T-cell (primary cell): Measurements from ENCODE around the gene CEP89. TPM values are rescaled to one million over a fixed set of nuclear protein-coding genes. Genes with fewer than 3 reads are reported as not detected.
"Not testable (repeated sequence)": the region's sequence is repeated elsewhere in the genome, so short reads cannot be mapped to it uniquely, and the experiment has no call there.

ENCODE experiments used
- ATAC-seq, 4 experiments: fragments of 200-7000 bp in 3 of 4; fragments of 150-1000 bp in 1 of 4; cut with Tn5 transposase; replicated peaks in 1 of 4; 1 replicate in 3 of 4; 2 replicates in 1 of 4; pipeline ENCODE4 v1.10.0; 2021; ENCODE audit warnings: moderate library complexity in 3 of 4, mild to moderate bottlenecking in 2 of 4, moderate number of reproducible peaks in 1 of 4
- CTCF ChIA-PET, 2 donors: fragments of 300-600 bp; sonication (Branson Sonifier 250); formaldehyde crosslinking; loops; one replicate each; lab custom pipeline; 2022; ENCODE audit warnings: antibody characterized with exemption in 2 of 2; lab: Charles Lee
- POLR2A ChIA-PET, 2 donors: fragments of 300-600 bp; sonication (Branson Sonifier 250); formaldehyde crosslinking; loops; one replicate each; lab custom pipeline; 2022; ENCODE audit warnings: antibody characterized with exemption in 2 of 2; lab: Charles Lee
- DNase-seq, 35 experiments: peaks; one replicate each; pipeline versions ENCODE4 v3.0.0 to v3.0.0-alpha.2; 2013 to 2023
- H3K27ac ChIP-seq: one replicate; pipeline ENCODE4 v1.5.1; 2013; ENCODE audit warnings: low read length
- H3K27me3 ChIP-seq, 2 experiments: replicated peaks in 1 of 2; 1 replicate in 1 of 2; 2 replicates in 1 of 2; pipeline versions ENCODE4 v1.6.1 to v1.7.0; 2013; ENCODE audit warnings: low read length in 1 of 2, mixed read lengths in 1 of 2; ENCODE audit not compliant: control insufficient read depth in 2 of 2, insufficient read depth in 2 of 2; ENCODE audit errors: extremely low read depth in 1 of 2
- H3K36me3 ChIP-seq, 2 donors: 1 replicate in 1 of 2; 2 replicates in 1 of 2; pipeline versions ENCODE4 v1.6.1 to v1.7.0; 2013; ENCODE audit warnings: low read length in 1 of 2; ENCODE audit not compliant: control insufficient read depth in 2 of 2, insufficient read depth in 1 of 2; ENCODE audit errors: extremely low read depth in 1 of 2
- H3K4me1 ChIP-seq, 2 experiments: 1 replicate in 1 of 2; 2 replicates in 1 of 2; pipeline versions ENCODE4 v1.6.1 to v1.7.0; 2013; ENCODE audit warnings: low read length in 2 of 2, mixed read lengths in 1 of 2; ENCODE audit not compliant: insufficient read depth in 2 of 2, control insufficient read depth in 1 of 2; ENCODE audit errors: extremely low read depth in 1 of 2
- H3K4me3 ChIP-seq, 2 donors: 1 replicate in 1 of 2; 2 replicates in 1 of 2; pipeline versions ENCODE4 v1.5.1 to v1.7.0; 2013; ENCODE audit warnings: mild to moderate bottlenecking in 2 of 2, low read length in 1 of 2, moderate library complexity in 1 of 2; ENCODE audit not compliant: control insufficient read depth in 1 of 2; ENCODE audit errors: extremely low read depth in 1 of 2
- H3K9me3 ChIP-seq: 2 replicates; pipeline ENCODE4 v1.7.0; 2013
- H3K27ac Mint-ChIP-seq, 2 donors: one replicate each; pipeline ENCODE4 v1.8.0; 2020 to 2021; ENCODE audit warnings: mild to moderate bottlenecking in 2 of 2, mixed read lengths in 2 of 2
- H3K27me3 Mint-ChIP-seq, 2 donors: one replicate each; pipeline ENCODE4 v1.8.0; 2021 to 2022; ENCODE audit warnings: mixed read lengths in 2 of 2
- H3K36me3 Mint-ChIP-seq: one replicate; pipeline ENCODE4 v1.8.0; 2021; ENCODE audit warnings: mixed read lengths
- H3K4me1 Mint-ChIP-seq, 3 donors: one replicate each; pipeline ENCODE4 v1.8.0; 2020 to 2022; ENCODE audit warnings: mixed read lengths in 3 of 3, mild to moderate bottlenecking in 1 of 3
- H3K4me3 Mint-ChIP-seq, 3 donors: one replicate each; pipeline ENCODE4 v1.8.0; 2020 to 2022; ENCODE audit warnings: mild to moderate bottlenecking in 3 of 3, mixed read lengths in 3 of 3, moderate library complexity in 3 of 3
- H3K9me3 Mint-ChIP-seq, 3 donors: one replicate each; pipeline ENCODE4 v1.8.0; 2020 to 2022; ENCODE audit warnings: mixed read lengths in 3 of 3
- WGBS: methylation state at CpG from one replicate; pipeline ENCODE4 v1.1.5; 2013; ENCODE audit warnings: missing lambda C conversion rate; ENCODE audit not compliant: insufficient coverage; 5-methylcytosine and 5-hydroxymethylcytosine counted together
- total RNA-seq, 35 experiments: library from RNA in 6 of 35; stranded (reverse) in 6 of 35; fragments of 120-200 nt in 1 of 35; gene quantifications; one replicate each; pipeline versions ENCODE4 v1.2.1 to v1.2.4 and lab custom pipeline; 2013 to 2026

The CEP89 gene
- total RNA-seq, 5 donors from 2014 or later (not counting 1 experiment from before 2014, with no cell fraction given): 8.1 to 19.9 (median 16.6) TPM

GRCh38 chr19:32887572-32888215, 84.1 kb downstream of the CEP89 start:
- no peaks in the 10 kb centered on the region for H3K27me3 Mint-ChIP-seq

GRCh38 chr19:32886241-32886640, 85.5 kb downstream of the CEP89 start:
- CTCF ChIA-PET: no interaction called here
- no peak for DNase-seq
- Mint-ChIP-seq H3K36me3 (peaks cover 30% of the 10 kb centered on the region), H3K27ac (no peak overlapping the region), H3K4me1 (no peaks in the 10 kb centered on the region), H3K9me3 (peaks cover under 1 to 1% (median under 1%) of the 10 kb centered on the region in 3 donors), H3K27me3 (no peaks in the 10 kb centered on the region), H3K4me3 (no peak overlapping the region)
- H3K4me3 ChIP-seq: no peak overlapping the region
- H3K4me1 ChIP-seq: no peaks in the 10 kb centered on the region
- H3K27me3 ChIP-seq: no peaks in the 10 kb centered on the region
- POLR2A ChIA-PET: no interaction called here
- no peak for ATAC-seq
- WGBS: 60% methylated on average over 1 of the region's 7 CpGs
- no peak overlapping the region for H3K27ac ChIP-seq
- no peaks in the 10 kb centered on the region for H3K36me3 ChIP-seq
- no peaks in the 10 kb centered on the region for H3K9me3 ChIP-seq

More at GRCh38 chr19:32887572-32888215, 84.1 kb downstream of the CEP89 start:
- POLR2A ChIA-PET: no interaction called here
- Histone ChIP-seq H3K36me3 (no peaks in the 10 kb centered on the region), H3K27me3 (no peaks in the 10 kb centered on the region), H3K4me3 (no peak overlapping the region), H3K9me3 (peaks cover 2% of the 10 kb centered on the region), H3K4me1 (no peaks in the 10 kb centered on the region), H3K27ac (no peak overlapping the region)
- Mint-ChIP-seq H3K4me3 (no peak overlapping the region), H3K36me3 (peaks cover 42% of the 10 kb centered on the region), H3K4me1 (no peaks in the 10 kb centered on the region), H3K27ac (no peak overlapping the region), H3K9me3 (peaks cover 7 to 12% (median 8%) of the 10 kb centered on the region in 3 donors)
- ATAC-seq: no peak
- no peak for DNase-seq
- CTCF ChIA-PET: no interaction called here
- 92% methylated on average over 2 of the region's 4 CpGs for WGBS

GRCh38 chr19:32885255-32885654, 86.5 kb downstream of the CEP89 start:
- H3K27me3 ChIP-seq, POLR2A ChIA-PET, H3K27ac Mint-ChIP-seq, H3K9me3 Mint-ChIP-seq, H3K4me3 ChIP-seq, ATAC-seq, DNase-seq, H3K27ac ChIP-seq, H3K4me1 Mint-ChIP-seq, H3K36me3 ChIP-seq, H3K9me3 ChIP-seq, H3K4me1 ChIP-seq, H3K4me3 Mint-ChIP-seq, H3K27me3 Mint-ChIP-seq, CTCF ChIA-PET: not testable (repeated sequence)
- peaks cover 29% of the 10 kb centered on the region for H3K36me3 Mint-ChIP-seq
- whole genome bisulfite sequencing: 87% methylated on average over 3 of the region's 5 CpGs

- Histone ChIP-seq H3K9me3 (no peaks in the 10 kb centered on the region), H3K36me3 (peaks cover 0 to 10% of the 10 kb centered on the region in 2 donors), H3K27ac (no peak overlapping the region), H3K4me3 (no peak overlapping the region), H3K27me3 (no peaks in the 10 kb centered on the region), H3K4me1 (no peaks in the 10 kb centered on the region)
- DNase-seq: no peak
- no peaks in the 10 kb centered on the region for H3K9me3 Mint-ChIP-seq
- H3K36me3 Mint-ChIP-seq: peaks cover 33% of the 10 kb centered on the region
- ChIA-PET CTCF (no interaction called here), POLR2A (no interaction called here)
- WGBS: 98% methylated on average over 10 of the region's 12 CpGs
- H3K4me1 Mint-ChIP-seq: peaks cover 0 to under 1% (median 0%) of the 10 kb centered on the region in 3 donors
- H3K27ac Mint-ChIP-seq: no peak overlapping the region
- ATAC-seq: no peak
- no peak overlapping the region for H3K4me3 Mint-ChIP-seq
- H3K27me3 Mint-ChIP-seq: no peaks in the 10 kb centered on the region
These were observed 90.0 kb downstream of the CEP89 start for GRCh38 chr19:32881766-32882165.

GRCh38 chr19:32880622-32881021, 91.1 kb downstream of the CEP89 start:
- H3K9me3 Mint-ChIP-seq: no peaks in the 10 kb centered on the region

GRCh38 chr19:32879741-32880140, 92.0 kb downstream of the CEP89 start:
- Histone ChIP-seq H3K27ac (no peak overlapping the region), H3K36me3 (peaks cover 0 to 10% of the 10 kb centered on the region in 2 donors), H3K27me3 (no peaks in the 10 kb centered on the region), H3K4me3 (no peak overlapping the region), H3K4me1 (no peaks in the 10 kb centered on the region), H3K9me3 (no peaks in the 10 kb centered on the region)
- WGBS: 89% methylated on average over 7 of the region's 8 CpGs
- Mint-ChIP-seq H3K36me3 (peaks cover 18% of the 10 kb centered on the region), H3K27ac (no peak overlapping the region), H3K27me3 (no peaks in the 10 kb centered on the region), H3K4me1 (peaks cover 0 to 5% (median 0%) of the 10 kb centered on the region in 3 donors), H3K4me3 (no peak overlapping the region), H3K9me3 (no peaks in the 10 kb centered on the region)
- CTCF ChIA-PET: no interaction called here
- no peak for ATAC-seq
- POLR2A ChIA-PET: no interaction called here
- no peak for DNase-seq

More at GRCh38 chr19:32880622-32881021, 91.1 kb downstream of the CEP89 start:
- ATAC-seq (no peak), DNase-seq (no peak)
- H3K27me3 ChIP-seq: no peaks in the 10 kb centered on the region
- no peaks in the 10 kb centered on the region for H3K4me1 ChIP-seq
- H3K27ac ChIP-seq: no peak overlapping the region
- H3K36me3 ChIP-seq: peaks cover 0 to 10% of the 10 kb centered on the region in 2 donors
- WGBS: no CpG with 5 or more reads among the region's 2 CpGs
- H3K27ac Mint-ChIP-seq: no peak overlapping the region
- POLR2A ChIA-PET: no interaction called here
- CTCF ChIA-PET: no interaction called here
- peaks cover 0 to 5% (median 0%) of the 10 kb centered on the region in 3 donors for H3K4me1 Mint-ChIP-seq
- H3K4me3 Mint-ChIP-seq: no peak overlapping the region
- no peaks in the 10 kb centered on the region for H3K9me3 ChIP-seq
- no peaks in the 10 kb centered on the region for H3K27me3 Mint-ChIP-seq
- no peak overlapping the region for H3K4me3 ChIP-seq
- peaks cover 24% of the 10 kb centered on the region for H3K36me3 Mint-ChIP-seq
